ENCODE data around the gene ATP2C1. TPM values are rescaled to one million over a fixed set of nuclear protein-coding genes. Genes with fewer than 3 reads are reported as not detected.
"Not testable (repeated sequence)": the region's sequence is repeated elsewhere in the genome, so short reads cannot be mapped to it uniquely, and the experiment has no call there.

The ATP2C1 gene
- total and polyA plus RNA-seq, 5 donors from 2014 or later, result 10.5 to 83.6 (median 16.9) TPM

DNA sequence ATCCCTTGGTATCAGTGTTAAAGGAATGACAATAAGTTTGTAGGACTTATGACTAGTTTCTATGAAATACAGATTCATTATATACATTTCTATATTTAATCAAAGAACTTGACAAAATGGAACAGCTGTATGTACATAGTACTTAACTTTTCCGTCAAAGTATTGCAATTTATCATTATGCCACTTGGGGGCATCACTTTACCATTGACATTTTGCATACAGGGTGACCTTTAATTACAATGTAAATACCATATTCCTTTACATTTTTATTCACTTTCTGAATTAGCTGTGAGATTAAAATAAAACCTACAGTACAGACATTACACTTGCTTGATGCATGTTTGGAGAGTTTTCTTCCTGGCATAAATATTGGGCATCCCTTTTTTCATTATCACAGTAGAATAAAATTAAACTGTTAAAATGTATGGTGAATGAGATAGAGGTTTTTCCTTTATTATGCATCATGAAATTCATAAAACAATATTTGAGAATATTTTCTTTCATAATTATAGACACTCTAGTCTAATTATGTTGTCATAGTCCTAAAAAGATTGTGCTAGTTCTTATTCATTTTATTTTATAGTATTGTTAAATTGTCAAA, 139.7 kb downstream of the ATP2C1 start:
- Histone ChIP-seq H3K27ac (ENCODE audit: insufficient read depth, low read length, poor library complexity, severe bottlenecking) (no peak overlapping the region), H3K4me3 (ENCODE audit: low read depth, low read length) (no peak overlapping the region), H3K4me1 (ENCODE audit: control insufficient read depth, insufficient read depth, low read length, poor library complexity, severe bottlenecking) (no peaks in the 10 kb centered on the region), H3K36me3 (ENCODE audit: control insufficient read depth, insufficient read depth, low read length) (no peaks in the 10 kb centered on the region), H3K27me3 (ENCODE audit: control insufficient read depth, insufficient read depth, low read length) (no peaks in the 10 kb centered on the region), H3K9me3 (ENCODE audit: control insufficient read depth in 2 of 2, low read length in 2 of 2) (no peaks in the 10 kb centered on the region)
- Mint-ChIP-seq H3K36me3 (peaks cover 5% of the 10 kb centered on the region), H3K27me3 (no peaks in the 10 kb centered on the region), H3K27ac (no peak overlapping the region), H3K4me3 (no peak overlapping the region), H3K9me3 (peaks cover 0 to 2% (median 0%) of the 10 kb centered on the region in 7 donors), H3K4me1 (peaks cover 2 to 21% (median 11%) of the 10 kb centered on the region in 4 donors)
- peak in 1 of 2 donors; percentile 47 for ATAC-seq (ENCODE audit: low read depth in 2 of 2)
- DNase-seq, result peak; percentile 10 to 80 (median 60)

DNA sequence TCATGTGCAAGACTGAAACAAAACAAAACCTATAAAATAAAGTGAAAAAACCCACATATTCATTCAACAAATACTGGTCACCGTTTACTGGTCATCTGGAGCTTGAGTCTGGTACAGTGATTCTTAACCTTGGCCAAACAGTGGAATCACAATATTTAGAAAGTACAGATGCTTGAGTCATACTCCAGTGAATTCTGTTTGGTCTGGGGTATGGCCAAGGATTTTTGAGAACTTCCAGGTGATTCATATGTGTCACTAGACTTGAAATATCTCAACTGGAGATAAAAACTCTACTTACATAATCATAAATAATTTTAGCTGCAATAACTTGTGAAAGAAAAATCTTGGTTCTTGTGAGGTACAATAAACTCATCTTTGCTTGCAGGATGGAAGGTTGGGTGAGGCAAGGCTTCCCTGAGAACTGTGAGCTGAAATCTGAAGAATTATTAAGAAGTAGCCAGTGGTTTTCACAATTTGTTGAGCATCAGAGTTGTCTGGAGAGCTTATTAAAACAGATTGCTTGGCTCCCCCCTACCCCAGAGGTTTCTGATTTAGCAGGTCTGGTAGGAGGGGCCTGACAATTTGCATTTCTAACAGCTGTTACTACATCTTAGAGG, 142.4 kb downstream of the ATP2C1 start:
- Histone ChIP-seq H3K36me3 (ENCODE audit: control insufficient read depth, insufficient read depth, low read length) (no peaks in the 10 kb centered on the region), H3K9me3 (ENCODE audit: control insufficient read depth in 2 of 2, low read length in 2 of 2) (no peaks in the 10 kb centered on the region), H3K4me3 (ENCODE audit: low read depth, low read length) (no peak overlapping the region), H3K4me1 (ENCODE audit: control insufficient read depth, insufficient read depth, low read length, poor library complexity, severe bottlenecking) (peaks cover 5% of the 10 kb centered on the region), H3K27ac (ENCODE audit: insufficient read depth, low read length, poor library complexity, severe bottlenecking) (no peak overlapping the region), H3K27me3 (ENCODE audit: control insufficient read depth, insufficient read depth, low read length) (no peaks in the 10 kb centered on the region)
- H3K4me3 Mint-ChIP-seq, result no peak overlapping the region
- H3K36me3 Mint-ChIP-seq, result peaks cover 4% of the 10 kb centered on the region
- peaks cover 0 to 4% (median under 1%) of the 10 kb centered on the region in 7 donors for H3K9me3 Mint-ChIP-seq
- peaks cover 4 to 37% (median 27%) of the 10 kb centered on the region in 4 donors for H3K4me1 Mint-ChIP-seq
- ATAC-seq (ENCODE audit: low read depth in 2 of 2), result no peak
- DNase-seq, result no peak
- peak overlapping the region in 1 of 3 donors; percentile 1 for H3K27ac Mint-ChIP-seq
- no peaks in the 10 kb centered on the region for H3K27me3 Mint-ChIP-seq

DNA sequence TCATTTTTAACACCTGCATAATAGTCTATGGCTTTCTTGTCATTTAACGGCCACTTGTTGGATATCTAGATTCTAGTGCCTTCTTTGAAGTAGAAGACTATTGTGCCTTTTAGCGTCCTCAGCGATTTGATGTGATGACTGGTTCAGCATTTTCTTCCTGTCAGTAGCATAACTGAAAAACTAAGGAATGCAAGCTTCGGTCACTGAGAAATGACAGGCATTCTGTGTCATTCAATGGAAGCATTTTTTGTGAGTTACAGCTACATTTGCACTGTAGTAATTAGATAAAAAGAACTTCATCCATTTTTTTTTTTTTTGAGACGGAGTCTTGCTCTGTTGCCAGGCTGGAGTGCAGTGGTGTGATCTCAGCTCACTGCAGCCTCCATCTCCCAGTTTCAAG, 143.1 kb downstream of the ATP2C1 start:
- Mint-ChIP-seq H3K4me3 (no peak overlapping the region), H3K27me3 (no peaks in the 10 kb centered on the region), H3K9me3 (peaks cover 0 to 8% (median 4%) of the 10 kb centered on the region in 7 donors), H3K36me3 (peaks cover 5% of the 10 kb centered on the region), H3K4me1 (peaks cover 7 to 42% (median 32%) of the 10 kb centered on the region in 4 donors), H3K27ac (no peak overlapping the region)
- no peak overlapping the region for H3K4me3 ChIP-seq (ENCODE audit: low read depth, low read length)
- no peak overlapping the region for H3K27ac ChIP-seq (ENCODE audit: insufficient read depth, low read length, poor library complexity, severe bottlenecking)
- DNase-seq (no peak), ATAC-seq (ENCODE audit: low read depth in 2 of 2) (no peak)
- peaks cover 12% of the 10 kb centered on the region for H3K4me1 ChIP-seq (ENCODE audit: control insufficient read depth, insufficient read depth, low read length, poor library complexity, severe bottlenecking)
- no peaks in the 10 kb centered on the region for H3K9me3 ChIP-seq (ENCODE audit: control insufficient read depth in 2 of 2, low read length in 2 of 2)
- no peaks in the 10 kb centered on the region for H3K27me3 ChIP-seq (ENCODE audit: control insufficient read depth, insufficient read depth, low read length)
- no peaks in the 10 kb centered on the region for H3K36me3 ChIP-seq (ENCODE audit: control insufficient read depth, insufficient read depth, low read length)

DNA sequence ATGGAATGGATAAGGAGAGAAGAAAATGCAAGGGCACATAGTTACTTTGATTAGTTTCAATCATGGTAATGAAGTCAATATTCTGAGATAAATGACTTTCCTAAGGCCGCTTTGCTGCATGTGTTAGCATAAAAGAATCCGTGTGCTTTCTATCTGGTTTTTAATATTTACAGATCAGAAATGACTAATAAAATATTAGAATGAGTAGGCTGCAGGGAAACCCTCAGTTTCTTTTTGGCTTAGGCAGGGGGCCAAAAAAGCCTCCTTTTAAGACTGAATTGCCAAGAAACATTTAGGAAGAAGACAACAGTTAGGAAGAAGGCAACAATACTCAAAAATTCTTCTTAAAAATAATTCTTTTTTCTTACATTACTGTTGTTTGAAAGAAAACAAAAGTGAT, 144.4 kb downstream of the ATP2C1 start:
- Mint-ChIP-seq H3K27me3 (no peaks in the 10 kb centered on the region), H3K4me3 (peak overlapping the region in 1 of 4 donors; percentile 37), H3K4me1 (peaks cover 9 to 49% (median 39%) of the 10 kb centered on the region in 4 donors), H3K36me3 (peaks cover 6% of the 10 kb centered on the region), H3K27ac (peak overlapping the region in 2 of 3 donors; percentile 10 to 63), H3K9me3 (peaks cover 0 to 16% (median 6%) of the 10 kb centered on the region in 7 donors)
- no peak for ATAC-seq (ENCODE audit: low read depth in 2 of 2)
- Histone ChIP-seq H3K4me3 (ENCODE audit: low read depth, low read length) (no peak overlapping the region), H3K36me3 (ENCODE audit: control insufficient read depth, insufficient read depth, low read length) (no peaks in the 10 kb centered on the region), H3K27me3 (ENCODE audit: control insufficient read depth, insufficient read depth, low read length) (no peaks in the 10 kb centered on the region), H3K27ac (ENCODE audit: insufficient read depth, low read length, poor library complexity, severe bottlenecking) (no peak overlapping the region), H3K9me3 (ENCODE audit: control insufficient read depth in 2 of 2, low read length in 2 of 2) (peaks cover 0 to 2% of the 10 kb centered on the region in 2 experiments), H3K4me1 (ENCODE audit: control insufficient read depth, insufficient read depth, low read length, poor library complexity, severe bottlenecking) (peaks cover 21% of the 10 kb centered on the region)
- no peak for DNase-seq

DNA sequence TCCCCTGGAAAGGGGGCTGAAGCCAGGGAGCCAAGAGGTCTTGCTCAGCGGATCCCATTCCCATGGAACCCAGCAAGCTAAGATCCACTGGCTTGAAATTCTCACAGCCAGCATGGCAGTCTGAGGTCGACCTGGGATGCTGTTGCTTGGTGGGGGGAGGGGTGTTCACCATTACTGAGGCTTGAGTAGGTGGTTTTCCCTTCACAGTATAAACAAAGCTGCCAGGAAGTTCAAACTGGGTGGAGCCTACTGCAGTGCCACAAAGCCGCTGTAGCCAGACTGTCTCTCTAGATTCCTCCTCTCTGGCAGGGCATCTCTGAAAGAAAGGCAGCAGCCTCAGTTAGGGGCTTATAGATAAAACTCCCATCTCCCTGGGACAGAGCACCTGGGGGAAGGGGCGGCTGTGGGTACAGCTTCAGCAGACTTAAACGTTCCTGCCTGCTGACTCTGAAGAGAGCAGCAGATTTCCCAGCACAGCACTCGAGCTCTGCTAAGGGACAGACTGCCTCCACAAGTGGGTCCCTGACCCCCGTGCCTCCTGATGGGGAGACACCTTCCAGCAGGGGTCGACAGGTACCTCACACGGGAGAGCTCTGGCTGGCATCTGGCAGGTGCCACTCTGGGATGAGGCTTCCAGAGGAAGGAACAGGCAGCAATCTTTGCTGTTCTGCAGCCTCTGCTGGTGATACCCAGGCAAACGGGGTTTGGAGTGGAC, 148.5 kb downstream of the ATP2C1 start:
- not testable (repeated sequence) for H3K27me3 ChIP-seq (ENCODE audit: control insufficient read depth, insufficient read depth, low read length); H3K27me3 Mint-ChIP-seq; H3K36me3 ChIP-seq (ENCODE audit: control insufficient read depth, insufficient read depth, low read length)
- peaks cover 25% of the 10 kb centered on the region for H3K36me3 Mint-ChIP-seq
- peaks cover 13 to 55% (median 41%) of the 10 kb centered on the region in 4 donors for H3K4me1 Mint-ChIP-seq
- Histone ChIP-seq H3K27ac (ENCODE audit: insufficient read depth, low read length, poor library complexity, severe bottlenecking) (peak overlapping the region; percentile 39), H3K4me3 (ENCODE audit: low read depth, low read length) (peak overlapping the region; percentile 19), H3K9me3 (ENCODE audit: control insufficient read depth in 2 of 2, low read length in 2 of 2) (peaks cover 18% of the 10 kb centered on the region in 2 experiments), H3K4me1 (ENCODE audit: control insufficient read depth, insufficient read depth, low read length, poor library complexity, severe bottlenecking) (peaks cover 21% of the 10 kb centered on the region)
- peak; percentile 76 for ATAC-seq (ENCODE audit: low read depth in 2 of 2)
- peak overlapping the region; percentile 62 to 78 (median 78) for H3K27ac Mint-ChIP-seq
- H3K9me3 Mint-ChIP-seq, result peaks cover 2 to 53% (median 21%) of the 10 kb centered on the region in 7 donors
- peak overlapping the region; percentile 31 to 51 (median 46) for H3K4me3 Mint-ChIP-seq
- peak in 2 of 3 donors; percentile 40 to 78 for DNase-seq

DNA sequence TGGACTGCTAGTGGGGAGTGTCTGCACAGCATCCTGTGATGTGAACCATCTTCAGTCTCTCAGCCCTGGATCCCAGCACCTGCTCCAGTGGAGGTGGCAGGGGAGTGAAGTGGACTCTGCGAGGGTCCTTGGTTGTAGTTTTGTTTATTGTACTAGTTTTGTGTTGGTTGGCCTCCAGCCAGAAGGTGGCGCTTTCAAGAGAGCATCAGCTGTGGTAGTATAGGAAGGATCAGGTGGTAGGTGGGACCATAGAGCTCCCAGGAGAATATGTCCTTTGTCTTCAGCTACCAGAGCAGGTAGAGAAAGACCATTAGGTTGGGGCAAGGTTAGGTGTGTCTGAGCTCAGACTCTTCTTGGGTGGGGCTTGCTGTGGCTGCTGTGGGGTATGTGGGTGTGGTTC, 153.7 kb downstream of the ATP2C1 start:
- ATAC-seq (ENCODE audit: low read depth in 2 of 2) (no peak), DNase-seq (no peak)
- Mint-ChIP-seq H3K9me3 (peaks cover 2 to 44% (median 21%) of the 10 kb centered on the region in 7 donors), H3K27me3 (no peaks in the 10 kb centered on the region), H3K4me1 (peaks cover 0 to 23% (median 11%) of the 10 kb centered on the region in 4 donors), H3K27ac (peak overlapping the region in 1 of 3 donors; percentile 51), H3K36me3 (peaks cover 23% of the 10 kb centered on the region), H3K4me3 (no peak overlapping the region)
- Histone ChIP-seq H3K4me3 (ENCODE audit: low read depth, low read length) (no peak overlapping the region), H3K27ac (ENCODE audit: insufficient read depth, low read length, poor library complexity, severe bottlenecking) (no peak overlapping the region), H3K4me1 (ENCODE audit: control insufficient read depth, insufficient read depth, low read length, poor library complexity, severe bottlenecking) (peaks cover 3% of the 10 kb centered on the region), H3K9me3 (ENCODE audit: control insufficient read depth in 2 of 2, low read length in 2 of 2) (peaks cover 18% of the 10 kb centered on the region in 2 experiments), H3K27me3 (ENCODE audit: control insufficient read depth, insufficient read depth, low read length) (no peaks in the 10 kb centered on the region), H3K36me3 (ENCODE audit: control insufficient read depth, insufficient read depth, low read length) (no peaks in the 10 kb centered on the region)

DNA sequence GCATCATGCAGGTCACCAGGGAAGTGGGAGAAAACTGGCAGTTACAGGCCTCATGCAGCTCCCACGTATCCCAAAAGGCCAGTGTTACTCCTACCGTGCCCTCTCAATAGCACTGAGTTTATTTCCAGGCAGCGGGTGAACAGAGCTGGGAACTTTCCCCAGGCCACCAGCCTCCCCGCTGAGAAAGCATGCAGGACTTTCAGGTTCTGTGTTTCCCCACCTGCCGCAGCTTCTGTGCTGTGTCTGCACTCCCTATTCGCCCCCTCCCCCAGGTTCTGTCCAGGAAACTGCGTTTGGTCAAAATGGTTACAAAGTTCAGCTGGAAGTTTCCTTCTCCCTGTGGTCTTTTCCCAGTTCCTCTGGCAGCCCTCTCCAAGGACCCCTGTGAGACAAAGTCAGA, 154.1 kb downstream of the ATP2C1 start:
- peaks cover 0 to 19% (median 10%) of the 10 kb centered on the region in 4 donors for H3K4me1 Mint-ChIP-seq
- Histone ChIP-seq H3K4me3 (ENCODE audit: low read depth, low read length) (no peak overlapping the region), H3K27ac (ENCODE audit: insufficient read depth, low read length, poor library complexity, severe bottlenecking) (no peak overlapping the region), H3K36me3 (ENCODE audit: control insufficient read depth, insufficient read depth, low read length) (no peaks in the 10 kb centered on the region), H3K4me1 (ENCODE audit: control insufficient read depth, insufficient read depth, low read length, poor library complexity, severe bottlenecking) (no peaks in the 10 kb centered on the region), H3K9me3 (ENCODE audit: control insufficient read depth in 2 of 2, low read length in 2 of 2) (peaks cover 18% of the 10 kb centered on the region in 2 experiments), H3K27me3 (ENCODE audit: control insufficient read depth, insufficient read depth, low read length) (no peaks in the 10 kb centered on the region)
- peaks cover 2 to 39% (median 19%) of the 10 kb centered on the region in 7 donors for H3K9me3 Mint-ChIP-seq
- no peaks in the 10 kb centered on the region for H3K27me3 Mint-ChIP-seq
- DNase-seq, result no peak
- no peak overlapping the region for H3K27ac Mint-ChIP-seq
- H3K4me3 Mint-ChIP-seq, result no peak overlapping the region
- peaks cover 23% of the 10 kb centered on the region for H3K36me3 Mint-ChIP-seq
- no peak for ATAC-seq (ENCODE audit: low read depth in 2 of 2)
